Measurements from ENCODE around the gene RNGTT.
"Not testable (repeated sequence)": the region's sequence is repeated elsewhere in the genome, so short reads cannot be mapped to it uniquely, and the experiment has no call there.

RNGTT gene

GRCh38 chr6:88741071-88741470 is 222.3 kb downstream of the RNGTT start:
- no peak for DNase-seq (ENCODE audit: low read depth in 2 of 3, low spot score in 2 of 3)

DNA sequence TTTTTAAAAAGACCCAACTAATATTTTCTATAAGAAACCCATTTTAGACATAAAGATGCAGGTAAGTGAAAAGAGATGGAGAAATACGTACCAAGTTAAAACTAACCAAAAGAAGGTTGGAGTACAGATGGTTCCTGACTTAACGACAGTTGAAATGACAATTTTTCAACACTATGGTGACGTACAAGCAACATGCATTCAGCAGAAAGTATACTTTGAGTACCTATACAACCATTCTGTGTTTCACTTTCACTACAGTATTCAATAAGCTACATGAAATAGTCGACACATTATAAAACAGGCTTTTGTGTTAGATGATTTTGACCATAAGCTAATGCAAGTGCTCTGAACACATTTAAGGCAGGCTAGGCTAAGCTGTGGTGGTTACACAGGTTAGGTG is 228.9 kb downstream of the RNGTT start:
- no peak for DNase-seq (ENCODE audit: low read depth in 2 of 3, low spot score in 2 of 3)

DNA sequence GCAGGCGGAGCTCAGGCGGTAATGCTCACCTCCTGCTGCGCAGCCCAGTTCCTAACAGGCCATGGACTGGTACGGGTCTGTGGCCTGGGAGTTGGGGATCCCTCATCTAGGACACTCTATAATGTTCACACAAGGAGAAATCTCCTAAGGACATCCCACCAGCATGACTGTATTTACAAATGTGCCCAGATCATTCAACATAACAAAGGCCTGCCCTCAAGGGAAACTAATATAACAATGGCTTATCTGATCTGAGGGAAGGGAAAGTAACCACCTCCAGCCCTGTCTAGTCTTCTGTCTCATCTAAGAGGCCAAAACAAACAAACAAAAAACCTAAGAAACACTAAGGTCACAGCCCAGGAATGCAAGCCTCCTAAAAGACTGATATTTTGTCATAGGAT is 232.8 kb downstream of the RNGTT start:
- no peak for DNase-seq (ENCODE audit: low read depth in 2 of 3, low spot score in 2 of 3)

GRCh38 chr6:88728756-88729155 is 234.7 kb downstream of the RNGTT start:
- DNase-seq (ENCODE audit: low read depth in 2 of 3, low spot score in 2 of 3) = no peak

- not testable (repeated sequence) for DNase-seq (ENCODE audit: low read depth in 2 of 3, low spot score in 2 of 3)
These were observed 237.0 kb downstream of the RNGTT start for GRCh38 chr6:88726409-88726808.

DNA sequence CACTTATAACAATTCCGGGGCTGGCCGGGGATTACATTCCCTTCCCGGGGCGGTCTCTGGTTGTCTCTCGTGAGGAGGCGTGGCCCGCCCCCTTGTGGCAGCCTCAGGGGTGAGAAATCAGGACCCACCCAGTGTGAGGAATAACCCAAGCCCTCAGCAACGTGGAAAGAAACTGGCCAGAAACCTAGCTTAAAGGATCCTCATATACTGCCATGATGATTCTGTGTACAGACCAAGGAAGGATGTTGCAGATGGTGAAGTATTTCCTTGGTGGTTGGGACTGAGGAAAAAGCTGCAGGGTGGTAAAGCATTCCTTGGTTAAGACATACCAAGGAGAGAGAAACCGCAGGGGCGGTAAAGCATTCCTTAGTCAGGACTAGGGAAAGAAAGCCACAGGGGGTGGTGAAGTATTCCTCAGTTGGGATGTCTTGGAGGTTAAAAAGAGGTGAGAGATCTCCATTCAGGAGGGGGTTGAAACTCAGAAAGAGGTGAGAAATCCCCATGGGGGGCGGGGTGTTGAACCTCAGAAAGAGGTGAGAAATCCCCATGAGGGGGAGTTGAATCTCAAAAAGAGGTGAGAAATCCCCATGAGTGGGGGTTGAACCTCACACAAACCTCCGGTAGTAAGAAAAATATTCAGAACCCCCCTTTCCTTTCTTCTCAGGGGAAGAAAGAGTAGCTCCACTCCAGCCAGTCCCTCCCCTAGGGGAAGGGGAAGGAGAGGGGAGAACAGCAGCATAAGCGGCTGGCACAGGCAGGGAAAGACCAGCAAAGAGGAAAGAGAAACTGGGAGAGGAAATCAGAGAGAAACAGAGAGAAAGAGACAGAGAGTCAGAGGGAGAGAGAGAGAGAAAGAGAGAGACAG is 238.1 kb downstream of the RNGTT start:
- DNase-seq (ENCODE audit: low read depth in 2 of 3, low spot score in 2 of 3) = peak in 1 of 3 experiments; percentile 6

DNA sequence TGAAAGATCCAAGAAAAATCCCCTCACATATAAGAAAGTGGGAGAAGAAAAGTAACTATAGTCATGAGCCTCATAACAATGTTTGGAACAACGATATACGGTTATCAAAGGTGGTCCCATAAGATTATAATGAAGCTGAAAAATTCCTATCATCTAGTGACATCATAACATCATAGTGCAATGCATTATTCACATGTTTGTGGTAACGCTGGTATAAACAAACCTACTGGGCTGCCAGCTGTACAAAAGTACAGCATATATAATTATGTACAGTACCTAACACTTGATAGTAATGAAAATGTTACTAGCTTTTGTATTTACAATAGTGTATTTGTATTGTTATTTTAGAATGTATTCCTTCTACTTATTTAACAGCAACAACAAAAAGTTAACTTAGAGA is 240.7 kb downstream of the RNGTT start:
- no peak for DNase-seq (ENCODE audit: low read depth in 2 of 3, low spot score in 2 of 3)

DNA sequence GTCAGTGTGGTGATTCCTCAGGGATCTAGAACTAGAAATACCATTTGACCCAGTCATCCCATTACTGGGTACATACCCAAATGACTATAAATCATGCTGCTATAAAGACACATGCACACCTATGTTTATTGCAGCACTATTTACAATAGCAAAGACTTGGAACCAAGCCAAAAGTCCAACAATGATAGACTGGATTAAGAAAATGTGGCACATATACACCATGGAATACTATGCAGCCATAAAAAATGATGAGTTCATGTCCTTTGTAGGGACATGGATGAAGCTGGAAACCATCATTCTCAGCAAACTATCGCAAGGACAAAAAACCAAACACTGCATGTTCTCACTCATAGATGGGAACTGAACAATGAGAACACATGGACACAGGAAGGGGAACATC is 247.0 kb downstream of the RNGTT start:
- not testable (repeated sequence) for DNase-seq (ENCODE audit: low read depth in 2 of 3, low spot score in 2 of 3)

- DNase-seq (ENCODE audit: low read depth in 2 of 3, low spot score in 2 of 3) = no peak
These were observed 251.0 kb downstream of the RNGTT start for GRCh38 chr6:88712243-88712936.

DNA sequence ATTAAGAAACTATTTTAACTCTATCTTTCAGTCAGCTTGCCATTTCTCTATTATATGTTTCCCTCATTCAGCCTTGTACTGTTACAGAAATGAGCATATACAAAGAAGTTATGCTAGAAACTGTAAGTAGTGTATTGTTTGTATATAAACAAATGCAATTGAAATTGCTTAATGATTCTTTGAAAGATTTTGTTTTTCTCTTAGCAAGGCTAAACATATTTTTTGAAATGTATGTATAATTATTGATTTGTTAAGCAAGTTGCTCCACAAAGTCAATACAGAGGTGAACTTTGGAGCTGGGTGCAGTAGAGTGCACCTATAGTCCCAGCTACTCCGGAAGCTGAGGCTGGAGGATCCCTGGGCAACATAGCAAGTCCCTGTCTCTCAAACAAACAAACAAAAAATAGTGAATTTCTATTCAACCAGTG is 253.6 kb downstream of the RNGTT start:
- no peak for DNase-seq (ENCODE audit: low read depth in 2 of 3, low spot score in 2 of 3)

DNA sequence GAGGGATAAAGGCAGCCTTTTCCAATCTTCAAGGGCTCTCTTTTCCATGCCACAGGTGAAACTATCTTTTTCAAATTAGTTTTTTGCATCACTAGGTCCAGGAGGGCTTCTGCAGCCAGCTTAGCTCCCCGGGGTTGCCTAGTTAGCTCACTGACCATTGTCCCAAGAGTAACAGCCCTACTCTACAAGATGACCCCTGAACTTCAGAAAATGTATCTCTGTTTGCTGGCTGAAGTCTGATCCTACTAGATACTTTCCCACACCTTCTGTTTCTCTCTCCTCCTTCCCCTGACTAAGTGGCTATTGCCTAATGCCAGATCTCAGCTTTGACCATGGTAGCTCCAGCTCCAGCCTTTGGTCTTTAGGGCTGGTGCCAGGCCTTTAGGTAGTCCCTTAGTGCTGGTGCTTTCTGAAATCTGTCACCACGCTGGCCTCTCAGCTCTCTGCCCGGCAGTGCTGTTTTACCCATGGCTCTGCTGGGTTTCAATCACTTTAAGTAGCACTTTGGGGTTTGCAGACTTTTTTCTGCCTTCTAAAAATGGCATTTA is 255.1 kb downstream of the RNGTT start:
- no peak for DNase-seq (ENCODE audit: low read depth in 2 of 3, low spot score in 2 of 3)

GRCh38 chr6:88705601-88706000 is 257.8 kb downstream of the RNGTT start:
- DNase-seq (ENCODE audit: low read depth in 2 of 3, low spot score in 2 of 3) = no peak

DNA sequence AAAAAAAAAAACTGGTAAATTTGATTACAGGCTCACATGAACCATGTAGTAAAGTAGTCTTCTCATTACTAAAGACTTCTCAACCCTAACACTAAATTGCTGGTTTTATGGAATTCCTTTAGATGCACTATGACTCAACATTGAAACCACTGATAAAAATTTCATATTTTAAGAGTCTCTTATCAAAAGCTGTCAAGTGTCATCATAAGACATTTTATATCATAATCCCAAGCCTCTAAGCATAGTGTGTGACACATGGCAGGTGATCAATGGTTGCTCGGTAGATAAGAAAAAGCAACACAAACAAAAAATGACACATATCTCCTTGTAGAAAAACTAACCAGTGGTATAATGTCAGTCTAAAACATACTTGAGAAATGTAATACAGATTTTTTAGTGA is 258.4 kb downstream of the RNGTT start:
- DNase-seq (ENCODE audit: low read depth in 2 of 3, low spot score in 2 of 3) = no peak

- no peak for DNase-seq (ENCODE audit: low read depth in 2 of 3, low spot score in 2 of 3)
These were observed 260.4 kb downstream of the RNGTT start for GRCh38 chr6:88702956-88703556.

GRCh38 chr6:88698661-88699060 is 264.8 kb downstream of the RNGTT start:
- no peak for DNase-seq (ENCODE audit: low read depth in 2 of 3, low spot score in 2 of 3)

DNA sequence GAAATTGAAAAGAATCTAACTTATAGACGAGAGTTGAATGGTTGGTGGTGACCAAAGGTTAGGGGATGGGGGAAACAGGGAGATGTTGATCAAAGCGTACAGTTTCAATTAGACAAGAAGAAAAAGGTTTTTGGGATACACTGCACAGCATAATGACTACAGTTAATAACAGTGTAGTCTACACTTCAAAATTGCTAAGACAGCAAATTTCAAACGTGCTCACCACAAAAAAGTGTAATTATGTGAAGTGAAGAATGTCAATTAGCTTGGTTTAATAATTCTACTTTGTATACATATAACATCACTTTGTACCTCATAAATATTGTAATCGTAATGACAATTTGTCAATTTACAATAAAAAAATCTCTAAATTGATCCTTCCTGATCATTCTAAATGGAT is 267.5 kb downstream of the RNGTT start:
- DNase-seq (ENCODE audit: low read depth in 2 of 3, low spot score in 2 of 3) = no peak

GRCh38 chr6:88683734-88684133 is 279.7 kb downstream of the RNGTT start:
- DNase-seq (ENCODE audit: low read depth in 2 of 3, low spot score in 2 of 3) = no peak

- DNase-seq (ENCODE audit: low read depth in 2 of 3, low spot score in 2 of 3) = no peak
These were observed 282.8 kb downstream of the RNGTT start for GRCh38 chr6:88680654-88681053.

DNA sequence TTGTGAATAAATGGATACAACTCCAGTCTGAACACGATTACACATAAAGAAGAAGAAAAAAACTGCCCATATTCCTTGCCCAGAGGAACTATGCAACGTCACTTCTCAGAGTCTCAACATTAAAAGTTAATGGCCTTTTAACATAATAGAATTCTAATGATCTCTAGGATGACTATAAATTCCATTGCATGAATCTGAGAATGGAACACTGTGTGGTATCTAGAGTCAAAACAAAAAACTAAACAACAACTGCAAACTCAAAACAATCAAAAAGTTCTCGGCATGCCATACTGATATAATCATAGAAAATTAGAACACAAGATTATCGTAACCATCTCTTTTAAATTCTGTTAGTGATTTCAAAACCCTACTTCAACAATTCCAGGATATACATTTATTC is 283.6 kb downstream of the RNGTT start:
- no peak for DNase-seq (ENCODE audit: low read depth in 2 of 3, low spot score in 2 of 3)

DNA sequence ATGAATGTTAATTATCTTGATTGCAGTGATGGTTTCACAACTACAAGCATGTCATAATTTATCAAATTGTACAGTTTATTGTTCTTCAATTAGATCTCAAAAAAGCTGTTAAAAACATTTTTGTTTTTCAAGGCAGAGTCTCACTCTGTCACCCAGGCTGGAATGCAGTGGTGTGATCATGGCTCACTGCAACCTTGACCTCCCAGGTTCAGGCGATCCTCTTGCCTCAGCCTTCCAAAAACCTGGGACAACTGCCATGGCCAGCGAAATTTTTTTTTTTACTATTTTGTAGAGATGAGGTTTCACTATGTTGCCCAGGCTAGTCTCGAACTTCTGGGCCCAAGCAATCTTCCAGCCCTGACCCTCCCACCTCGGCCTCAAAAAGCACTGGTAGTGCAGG is 286.1 kb downstream of the RNGTT start:
- DNase-seq (ENCODE audit: low read depth in 2 of 3, low spot score in 2 of 3) = no peak

GRCh38 chr6:88671624-88672023 is 291.8 kb downstream of the RNGTT start:
- no peak for DNase-seq (ENCODE audit: low read depth in 2 of 3, low spot score in 2 of 3)

- DNase-seq (ENCODE audit: low read depth in 2 of 3, low spot score in 2 of 3) = no peak
These were observed 293.0 kb downstream of the RNGTT start for GRCh38 chr6:88670369-88670768.

Measured in activated CD8-positive, alpha-beta memory T cell treated with anti-CD3 and anti-CD28 coated beads for 48 hours (primary cell).